WTC11 (cell line): ENCODE data around the gene INCA1. TPM values are rescaled to one million over a fixed set of nuclear protein-coding genes. Genes with fewer than 3 reads are reported as not detected.

Source experiments
- ATAC-seq: fragments of 200-7000 bp; cut with Tn5 transposase; 2 replicates; pipeline ENCODE4 v1.10.0; 2021; ENCODE audit warnings: mild to moderate bottlenecking, moderate library complexity
- CTCF ChIA-PET: fragments of 300-600 bp; sonication (Branson Sonifier 250); formaldehyde crosslinking; loops from one replicate; lab custom pipeline; 2021; ENCODE audit warnings: antibody characterized with exemption; lab: Charles Lee
- POLR2A ChIA-PET: fragments of 350-600 bp; sonication (Branson Sonifier 250); formaldehyde crosslinking; loops from one replicate; lab custom pipeline; 2021; ENCODE audit warnings: antibody characterized with exemption; lab: Charles Lee
- DNase-seq: peaks from one replicate; pipeline ENCODE4 v3.0.0; 2021; ENCODE audit warnings: low spot score
- H3K27ac Mint-ChIP-seq: 2 replicates; pipeline ENCODE4 v1.8.0; 2021; ENCODE audit warnings: mixed read lengths
- H3K27me3 Mint-ChIP-seq: 2 replicates; pipeline ENCODE4 v1.8.0; 2021; ENCODE audit warnings: low read depth, mild to moderate bottlenecking, moderate library complexity, mixed read lengths
- H3K36me3 Mint-ChIP-seq: 2 replicates; pipeline ENCODE4 v1.8.0; 2021; ENCODE audit warnings: mixed read lengths
- H3K4me1 Mint-ChIP-seq: 2 replicates; pipeline ENCODE4 v1.8.0; 2022; ENCODE audit warnings: mixed read lengths
- H3K4me3 Mint-ChIP-seq: 2 replicates; pipeline ENCODE4 v1.8.0; 2021; ENCODE audit warnings: mild to moderate bottlenecking, moderate library complexity, mixed read lengths
- H3K9me3 Mint-ChIP-seq: 2 replicates; pipeline ENCODE4 v1.8.0; 2021; ENCODE audit warnings: mixed read lengths
- FOXP4 ChIP-seq: sonication (generic); formaldehyde crosslinking; IDR thresholded peaks from 2 replicates; pipeline ENCODE4 v1.8.0; 2022; ENCODE audit warnings: mild to moderate bottlenecking, missing genetic modification reagents
- GTF2I ChIP-seq: fragments of 250-450 bp; sonication (Bioruptor Pico); conservative IDR thresholded peaks from 2 replicates; pipeline ENCODE4 v1.4.0; 2021; ENCODE audit warnings: mild to moderate bottlenecking
- IRF2 ChIP-seq: sonication (generic); formaldehyde crosslinking; IDR thresholded peaks from 2 replicates; pipeline ENCODE4 v1.8.0; 2022; ENCODE audit warnings: low read depth, missing genetic modification reagents, borderline replicate concordance
- MXD4 ChIP-seq: fragments of 250-450 bp; sonication (Bioruptor Pico); IDR thresholded peaks from 2 replicates; pipeline ENCODE4 v1.8.0; 2021; ENCODE audit warnings: mild to moderate bottlenecking, moderate library complexity, borderline replicate concordance
- MYBL2 ChIP-seq: sonication (generic); formaldehyde crosslinking; IDR thresholded peaks from 2 replicates; pipeline ENCODE4 v1.8.1; 2023; ENCODE audit warnings: mild to moderate bottlenecking, moderate library complexity, missing genetic modification reagents
- NFYB ChIP-seq: sonication (generic); formaldehyde crosslinking; conservative IDR thresholded peaks from 2 replicates; pipeline ENCODE4 v1.8.0; 2022; ENCODE audit warnings: low read depth, missing genetic modification reagents
- NR1H2 ChIP-seq: sonication (generic); formaldehyde crosslinking; IDR thresholded peaks from 2 replicates; pipeline ENCODE4 v1.9.0; 2021; ENCODE audit warnings: mild to moderate bottlenecking, moderate library complexity, missing genetic modification reagents
- PRRX2 ChIP-seq: fragments of 250-450 bp; sonication (Bioruptor Pico); IDR thresholded peaks from 2 replicates; pipeline ENCODE4 v1.8.0; 2021; ENCODE audit warnings: mild to moderate bottlenecking
- RELA ChIP-seq: sonication (generic); formaldehyde crosslinking; IDR thresholded peaks from 2 replicates; pipeline ENCODE4 v1.8.1; 2022; ENCODE audit warnings: missing genetic modification reagents, mild to moderate bottlenecking, borderline replicate concordance
- SOX15 ChIP-seq: fragments of 250-450 bp; sonication (Bioruptor Pico); IDR thresholded peaks from 2 replicates; pipeline ENCODE4 v1.9.0; 2021; ENCODE audit warnings: mild to moderate bottlenecking
- STAT6 ChIP-seq: sonication (generic); formaldehyde crosslinking; conservative IDR thresholded peaks from 2 replicates; pipeline ENCODE4 v1.8.1; 2023; ENCODE audit warnings: mild to moderate bottlenecking, low read depth, missing genetic modification reagents, moderate library complexity
- TEAD4 ChIP-seq: sonication (generic); formaldehyde crosslinking; IDR thresholded peaks from 2 replicates; pipeline ENCODE4 v1.8.0; 2022; ENCODE audit warnings: mild to moderate bottlenecking, missing genetic modification reagents
- ZNF512 ChIP-seq: sonication (generic); formaldehyde crosslinking; IDR thresholded peaks from 2 replicates; pipeline ENCODE4 v1.8.1; 2022; ENCODE audit warnings: missing genetic modification reagents, borderline replicate concordance
- total RNA-seq: library from RNA; stranded (reverse); gene quantifications from 3 replicates; pipeline ENCODE4 v1.2.3, GENCODE V29; 2021
- TF ChIP-seq, protein P1 (sequence below): sonication (generic); formaldehyde crosslinking; IDR thresholded peaks from 2 replicates; pipeline ENCODE4 v1.8.0; 2022; ENCODE audit warnings: mild to moderate bottlenecking, missing genetic modification reagents
- TF ChIP-seq, protein P2 (sequence below): sonication (generic); formaldehyde crosslinking; IDR thresholded peaks from 2 replicates; pipeline ENCODE4 v1.8.1; 2023; ENCODE audit warnings: mild to moderate bottlenecking, missing genetic modification reagents
- TF ChIP-seq, protein P3 (sequence below): fragments of 200-600 bp; IDR thresholded peaks from 2 replicates; pipeline ENCODE4 v1.8.0; 2022; ENCODE audit warnings: antibody characterized with exemption

The INCA1 gene
- total RNA-seq, 1 experiment from 2014 or later, result 0.61 TPM

- Mint-ChIP-seq H3K9me3 (peaks cover 13% of the 10 kb centered on the region), H3K27me3 (peaks cover under 1% of the 10 kb centered on the region), H3K4me1 (peaks cover 27% of the 10 kb centered on the region), H3K4me3 (peak overlapping the region; percentile 40; the same call in 1 of the 2 replicates), H3K27ac (no peak overlapping the region; the same call in 1 of the 2 replicates), H3K36me3 (peaks cover 15% of the 10 kb centered on the region)
- ATAC-seq, result no peak
- ChIA-PET CTCF (interaction anchor here (1.2 to 2.4 kb wide), 4 partner anchors 10 to 57 kb away, joined by 3 to 17 read pairs (median 9); partner anchors contain the start of genes RNF167 and SLC25A11), POLR2A (interaction anchor here (1.1 to 3.6 kb wide), 2 partner anchors 18 to 25 kb away, joined by 3 to 38 read pairs; partner anchors contain the start of genes RNF167 and SLC25A11)
- no peak for DNase-seq
- TF ChIP-seq, protein P1, sequence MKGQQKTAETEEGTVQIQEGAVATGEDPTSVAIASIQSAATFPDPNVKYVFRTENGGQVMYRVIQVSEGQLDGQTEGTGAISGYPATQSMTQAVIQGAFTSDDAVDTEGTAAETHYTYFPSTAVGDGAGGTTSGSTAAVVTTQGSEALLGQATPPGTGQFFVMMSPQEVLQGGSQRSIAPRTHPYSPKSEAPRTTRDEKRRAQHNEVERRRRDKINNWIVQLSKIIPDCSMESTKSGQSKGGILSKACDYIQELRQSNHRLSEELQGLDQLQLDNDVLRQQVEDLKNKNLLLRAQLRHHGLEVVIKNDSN (CRISPR knock-in tag), result no peak
- no peak for TF ChIP-seq IRF2
- TF ChIP-seq, protein P2, sequence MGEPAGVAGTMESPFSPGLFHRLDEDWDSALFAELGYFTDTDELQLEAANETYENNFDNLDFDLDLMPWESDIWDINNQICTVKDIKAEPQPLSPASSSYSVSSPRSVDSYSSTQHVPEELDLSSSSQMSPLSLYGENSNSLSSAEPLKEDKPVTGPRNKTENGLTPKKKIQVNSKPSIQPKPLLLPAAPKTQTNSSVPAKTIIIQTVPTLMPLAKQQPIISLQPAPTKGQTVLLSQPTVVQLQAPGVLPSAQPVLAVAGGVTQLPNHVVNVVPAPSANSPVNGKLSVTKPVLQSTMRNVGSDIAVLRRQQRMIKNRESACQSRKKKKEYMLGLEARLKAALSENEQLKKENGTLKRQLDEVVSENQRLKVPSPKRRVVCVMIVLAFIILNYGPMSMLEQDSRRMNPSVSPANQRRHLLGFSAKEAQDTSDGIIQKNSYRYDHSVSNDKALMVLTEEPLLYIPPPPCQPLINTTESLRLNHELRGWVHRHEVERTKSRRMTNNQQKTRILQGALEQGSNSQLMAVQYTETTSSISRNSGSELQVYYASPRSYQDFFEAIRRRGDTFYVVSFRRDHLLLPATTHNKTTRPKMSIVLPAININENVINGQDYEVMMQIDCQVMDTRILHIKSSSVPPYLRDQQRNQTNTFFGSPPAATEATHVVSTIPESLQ, result no peak
- no peak for TF ChIP-seq PRRX2 (CRISPR knock-in tag)
- TF ChIP-seq RELA (CRISPR knock-in tag), result no peak
- TF ChIP-seq, protein P3, sequence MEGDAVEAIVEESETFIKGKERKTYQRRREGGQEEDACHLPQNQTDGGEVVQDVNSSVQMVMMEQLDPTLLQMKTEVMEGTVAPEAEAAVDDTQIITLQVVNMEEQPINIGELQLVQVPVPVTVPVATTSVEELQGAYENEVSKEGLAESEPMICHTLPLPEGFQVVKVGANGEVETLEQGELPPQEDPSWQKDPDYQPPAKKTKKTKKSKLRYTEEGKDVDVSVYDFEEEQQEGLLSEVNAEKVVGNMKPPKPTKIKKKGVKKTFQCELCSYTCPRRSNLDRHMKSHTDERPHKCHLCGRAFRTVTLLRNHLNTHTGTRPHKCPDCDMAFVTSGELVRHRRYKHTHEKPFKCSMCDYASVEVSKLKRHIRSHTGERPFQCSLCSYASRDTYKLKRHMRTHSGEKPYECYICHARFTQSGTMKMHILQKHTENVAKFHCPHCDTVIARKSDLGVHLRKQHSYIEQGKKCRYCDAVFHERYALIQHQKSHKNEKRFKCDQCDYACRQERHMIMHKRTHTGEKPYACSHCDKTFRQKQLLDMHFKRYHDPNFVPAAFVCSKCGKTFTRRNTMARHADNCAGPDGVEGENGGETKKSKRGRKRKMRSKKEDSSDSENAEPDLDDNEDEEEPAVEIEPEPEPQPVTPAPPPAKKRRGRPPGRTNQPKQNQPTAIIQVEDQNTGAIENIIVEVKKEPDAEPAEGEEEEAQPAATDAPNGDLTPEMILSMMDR, result no peak
- TF ChIP-seq, all 79 proteins: peak for 0
Measured at GRCh38 chr17:4965311-4965986, 31.9 kb downstream of the INCA1 start.

- H3K4me3 Mint-ChIP-seq, result no peak overlapping the region
- DNase-seq (no peak), ATAC-seq (peak; percentile 40)
- TF ChIP-seq GTF2I (CRISPR knock-in tag) (0 out of 2 replicates have a peak, but pooled peaks have one; percentile 19), TEAD4 (CRISPR knock-in tag) (no peak)
- peaks cover 12% of the 10 kb centered on the region for H3K36me3 Mint-ChIP-seq
- H3K9me3 Mint-ChIP-seq, result peaks cover 4% of the 10 kb centered on the region
- CTCF ChIA-PET, result interaction anchor here (0.9 kb wide), 1 partner anchor 51 kb away, joined by 4 read pairs; no protein-coding TSS in a partner anchor
- POLR2A ChIA-PET, result no interaction called here
- H3K27ac Mint-ChIP-seq, result peak overlapping the region; percentile 75
- H3K4me1 Mint-ChIP-seq, result peaks cover 18% of the 10 kb centered on the region
- H3K27me3 Mint-ChIP-seq, result no peaks in the 10 kb centered on the region
Measured at GRCh38 chr17:4960279-4960922, 36.9 kb downstream of the INCA1 start.

DNA sequence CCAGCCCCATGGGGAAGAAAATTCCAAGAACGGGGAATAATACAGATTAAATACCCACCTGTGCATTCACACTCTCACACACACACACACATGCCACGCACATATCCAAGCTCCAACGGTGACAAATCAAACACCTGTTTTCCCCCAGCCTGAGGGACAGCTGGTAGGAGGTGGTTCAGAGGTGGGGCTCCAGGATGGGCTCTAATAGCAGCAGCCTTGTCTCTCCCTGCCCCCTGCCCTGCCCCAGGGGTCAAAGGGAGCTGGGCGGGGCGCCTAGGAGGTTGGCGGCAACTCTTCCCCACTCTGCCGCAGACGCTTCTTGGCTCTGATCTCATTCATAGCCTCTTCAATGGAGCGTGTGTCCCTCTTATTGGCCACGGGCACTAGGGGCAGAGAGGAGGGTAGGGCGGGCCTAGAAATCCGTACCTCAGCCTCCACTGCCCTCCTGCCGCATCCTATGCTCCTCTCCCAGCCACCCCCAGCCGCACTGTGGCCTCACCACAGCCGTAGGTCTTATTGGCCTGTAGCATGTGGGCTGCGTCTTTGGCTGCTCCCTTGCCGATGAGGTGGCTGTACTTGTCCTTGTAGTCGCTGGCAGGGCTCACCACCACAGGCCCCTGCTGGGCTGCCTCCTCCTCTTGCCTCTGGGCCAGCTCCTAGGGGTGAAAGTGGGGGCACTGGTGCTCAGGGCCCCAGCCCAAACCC lies 37.9 kb downstream of the INCA1 start:
- DNase-seq (no peak), ATAC-seq (peak; percentile 36)
- Mint-ChIP-seq H3K27me3 (no peaks in the 10 kb centered on the region), H3K4me3 (no peak overlapping the region), H3K9me3 (no peaks in the 10 kb centered on the region), H3K27ac (peak overlapping the region; percentile 33; the same call in 1 of the 2 replicates), H3K36me3 (peaks cover 7% of the 10 kb centered on the region; the same call in 1 of the 2 replicates), H3K4me1 (peaks cover 18% of the 10 kb centered on the region)
- ChIA-PET POLR2A (interaction anchor here (0.6 to 1.6 kb wide), 2 partner anchors 8 to 14 kb away, joined by 3 to 4 read pairs; no protein-coding TSS in a partner anchor), CTCF (interaction anchor here (0.9 to 1.7 kb wide), 3 partner anchors 8 to 50 kb away, joined by 3 to 4 read pairs (median 4); partner anchors contain the start of gene ENO3)
- no peak for TF ChIP-seq MYBL2 (CRISPR knock-in tag)
- no peak for TF ChIP-seq ZNF512 (CRISPR knock-in tag)
- no peak for TF ChIP-seq FOXP4
- no peak for TF ChIP-seq NFYB
- no peak for TF ChIP-seq MXD4 (CRISPR knock-in tag)
- no peak for TF ChIP-seq SOX15 (CRISPR knock-in tag)
- TF ChIP-seq NR1H2 (CRISPR knock-in tag), result no peak
- no peak for TF ChIP-seq GTF2I (CRISPR knock-in tag)
- no peak for TF ChIP-seq STAT6
